ENCODE results near the gene MAGOH.

The MAGOH gene

DNA sequence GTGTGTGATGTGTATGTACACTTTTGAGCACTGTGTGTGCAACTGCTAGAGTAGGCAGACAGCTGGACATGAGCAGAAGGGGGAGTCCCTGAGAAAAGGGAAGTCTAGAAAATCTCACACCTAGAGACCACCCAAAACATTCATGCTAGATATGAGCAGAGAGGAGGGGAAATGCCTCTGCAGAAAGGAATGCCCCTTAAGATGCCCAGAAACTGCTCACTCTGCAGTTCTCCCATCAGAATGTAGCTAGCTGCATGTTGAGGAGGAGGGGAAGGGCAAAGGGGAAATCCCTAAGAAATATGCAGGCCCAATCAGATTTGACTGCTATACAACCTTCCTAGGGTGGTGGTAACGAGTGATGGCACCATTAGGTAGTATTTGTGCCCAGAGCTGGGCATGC lies 31.8 kb upstream of the MAGOH start:
- DNase-seq = no peak

DNA sequence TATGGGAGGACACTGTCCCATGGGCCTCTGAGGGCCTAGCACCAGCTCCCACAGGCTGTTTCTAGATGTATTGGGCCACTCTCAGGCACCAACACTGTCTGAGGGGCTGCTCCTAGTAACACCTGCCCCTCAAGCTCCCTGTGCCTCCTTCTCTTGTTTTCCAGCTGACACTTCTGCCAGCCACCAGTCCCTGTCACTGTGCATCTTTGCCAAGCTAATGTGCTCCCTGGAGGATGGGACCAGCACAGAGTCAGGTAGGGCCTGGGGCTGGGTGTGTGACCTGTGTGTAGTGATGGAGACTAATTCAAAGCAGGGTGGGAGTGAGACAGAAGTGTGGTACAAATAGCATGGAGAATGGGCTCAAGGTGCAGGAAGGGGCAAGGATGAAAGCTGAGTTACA lies 29.4 kb upstream of the MAGOH start:
- no peak for DNase-seq

DNA sequence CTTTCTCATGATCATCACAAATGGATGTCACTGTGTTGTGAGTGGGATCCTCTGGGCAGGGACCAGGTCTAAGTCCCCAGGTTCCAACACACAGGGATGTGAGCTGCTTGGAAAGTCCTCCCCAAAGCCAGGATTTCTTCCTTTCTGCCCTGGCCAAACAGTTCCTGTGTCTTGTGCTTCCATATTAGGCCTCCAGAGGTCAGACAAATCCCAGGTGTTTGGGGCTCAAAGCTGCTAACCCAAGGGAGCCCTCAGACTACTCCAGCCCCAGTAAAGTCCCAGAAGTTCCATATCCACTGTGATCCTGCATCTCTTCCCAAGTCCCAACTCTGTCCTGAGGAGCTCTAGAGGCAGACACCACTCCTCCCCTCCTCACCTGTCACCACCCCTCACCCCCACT lies 27.7 kb upstream of the MAGOH start:
- no peak for DNase-seq

DNA sequence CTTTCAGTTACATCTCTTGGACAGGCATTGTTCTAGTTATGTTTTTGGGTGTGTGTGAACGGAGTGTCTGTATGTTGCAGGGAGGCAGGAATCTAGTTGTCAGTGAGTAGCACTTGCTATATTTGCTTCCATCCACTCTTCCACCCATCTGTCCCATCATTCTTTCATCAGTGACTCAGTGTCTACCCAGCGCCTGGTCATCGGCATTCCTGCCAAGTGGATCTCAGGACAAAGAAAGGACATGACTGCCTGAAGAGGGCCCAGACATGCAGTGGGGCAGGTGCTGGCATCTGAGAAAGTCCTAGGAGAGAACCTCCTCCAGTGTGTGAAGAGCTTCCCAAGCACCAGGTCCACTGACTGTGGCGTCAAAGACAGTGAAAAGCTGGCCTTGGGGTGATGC lies 27.3 kb upstream of the MAGOH start:
- no peak for DNase-seq

DNA sequence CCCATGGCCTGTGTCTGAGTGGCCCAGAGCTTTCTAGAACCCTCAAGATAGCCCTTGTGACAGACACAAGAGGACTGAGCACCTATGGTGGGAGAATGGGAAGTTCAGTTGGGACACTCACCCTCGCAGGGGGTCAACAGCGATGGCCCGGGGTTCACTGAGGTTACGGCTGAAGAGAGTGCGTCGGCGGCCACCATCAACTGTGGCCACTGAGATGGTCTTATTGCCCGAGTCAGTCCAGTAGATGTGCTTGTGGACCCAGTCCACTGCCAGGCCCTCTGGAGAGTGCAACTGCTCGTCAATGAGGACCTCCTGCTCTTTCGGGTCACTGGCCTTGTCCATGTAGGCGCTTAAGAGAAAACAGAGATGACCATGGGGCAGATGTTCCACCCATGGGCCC lies 25.7 kb upstream of the MAGOH start:
- DNase-seq = no peak

DNA sequence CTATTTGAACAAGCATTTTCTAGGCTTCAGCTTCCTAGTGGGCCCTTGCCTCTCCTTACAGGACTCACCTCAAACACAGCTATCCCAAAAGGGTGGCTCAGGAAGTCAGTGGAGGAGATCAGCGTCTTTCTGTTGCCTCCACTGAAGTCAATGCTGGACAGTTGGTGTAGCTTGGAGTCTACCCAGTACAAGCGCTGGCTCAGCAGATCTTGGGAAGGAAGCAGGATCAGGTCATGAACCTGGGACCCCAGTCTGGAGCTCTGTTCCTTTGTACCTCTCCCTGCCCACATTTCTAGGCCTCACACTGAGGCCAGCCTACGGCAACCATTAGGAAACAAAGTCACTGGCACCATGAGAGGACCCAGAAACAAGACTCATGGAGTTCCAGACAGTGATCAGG lies 23.7 kb upstream of the MAGOH start:
- DNase-seq = no peak

DNA sequence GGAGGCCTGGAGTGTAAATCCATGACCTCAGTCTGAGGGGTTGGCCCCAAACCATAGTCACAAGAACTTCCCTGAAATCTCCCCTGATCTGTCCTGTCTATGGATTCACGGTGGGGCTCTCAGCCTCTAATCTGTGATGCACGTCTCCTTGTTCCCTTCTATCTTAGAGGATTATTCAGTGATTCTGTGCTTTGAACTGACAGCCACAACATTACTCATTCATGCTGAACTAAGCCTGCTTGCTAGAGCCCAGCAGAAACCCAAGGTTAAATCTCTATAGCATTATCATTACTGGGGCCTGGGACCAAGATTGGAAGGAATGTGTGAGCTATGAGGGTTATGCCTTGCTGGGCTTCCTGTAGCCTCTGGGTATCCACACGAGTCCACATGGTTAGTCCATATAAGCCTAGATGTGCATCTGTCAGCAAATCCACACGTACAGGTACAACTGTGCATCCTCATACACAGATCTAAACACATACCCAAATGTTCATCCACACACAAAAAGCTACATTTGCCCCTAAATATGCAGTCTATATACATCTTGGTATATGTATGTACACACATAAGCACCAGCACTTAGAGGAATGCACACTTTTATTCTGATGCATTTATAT lies 22.4 kb upstream of the MAGOH start:
- no peak for DNase-seq

DNA sequence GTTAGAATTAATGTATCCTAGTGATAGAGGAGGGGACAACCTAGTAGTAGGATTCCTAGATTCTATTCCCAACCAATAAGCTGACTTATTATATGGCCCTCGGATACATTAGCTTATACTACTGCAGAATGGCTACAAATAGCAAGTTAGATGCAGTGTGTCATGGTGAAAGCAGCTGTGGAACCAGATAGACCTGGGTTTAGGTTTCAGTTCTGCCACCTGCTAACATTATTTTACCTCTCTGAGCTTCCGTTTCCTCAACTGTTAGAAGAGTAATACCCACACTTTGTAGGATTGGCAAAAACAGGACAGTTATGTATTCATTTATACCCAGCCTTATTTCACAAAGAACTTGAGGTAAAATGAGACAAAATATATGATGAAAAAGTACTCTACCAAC lies 21.6 kb upstream of the MAGOH start:
- no peak for DNase-seq

DNA sequence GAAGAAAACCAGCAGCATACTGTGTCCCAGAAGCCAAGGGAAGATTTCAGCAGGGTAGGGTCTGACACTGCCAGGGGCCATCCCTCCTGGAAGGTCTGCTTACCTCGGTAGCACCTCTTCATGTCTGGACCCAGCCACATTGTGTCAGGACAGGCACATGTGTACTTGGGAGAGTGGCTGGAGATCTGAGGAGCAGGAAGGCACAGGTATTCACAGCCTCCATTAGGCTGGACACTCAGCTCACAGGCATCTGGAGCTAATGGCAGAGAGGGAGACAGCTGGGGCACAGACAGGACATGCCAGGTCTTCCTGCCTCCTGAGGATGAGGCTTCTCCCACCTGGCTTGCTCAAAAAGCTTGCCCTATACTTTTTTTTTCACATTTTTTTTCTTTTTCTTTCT lies 19.9 kb upstream of the MAGOH start:
- DNase-seq = no peak

DNA sequence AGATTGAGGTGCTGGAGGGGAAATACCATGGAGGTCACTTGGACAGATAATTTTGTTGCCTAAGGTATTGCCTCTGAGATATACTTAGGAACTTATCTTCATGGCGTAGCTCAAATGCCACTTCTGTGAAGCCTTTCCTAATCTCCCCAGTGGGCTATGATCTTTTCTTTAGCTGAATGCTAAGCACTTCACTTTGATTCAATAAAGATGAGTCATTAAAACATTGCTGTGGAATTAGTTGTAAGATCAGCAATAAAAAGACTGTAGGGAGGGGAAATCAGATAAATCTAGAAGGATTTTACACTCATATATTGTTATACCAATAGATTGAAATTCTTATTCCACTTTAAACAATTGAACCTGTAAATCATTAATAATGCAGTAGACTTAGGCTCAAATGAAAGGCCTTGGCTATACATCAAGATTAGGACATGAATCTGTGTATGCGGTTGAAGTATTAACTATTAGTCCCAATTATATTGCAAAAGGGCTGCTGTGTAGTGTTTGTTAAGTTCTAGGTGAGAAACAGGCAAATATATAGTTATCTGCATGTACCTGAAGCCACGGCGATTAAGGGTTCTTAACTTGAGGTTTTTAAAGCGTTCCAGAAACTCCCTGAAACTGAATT lies 19.2 kb upstream of the MAGOH start:
- no peak for DNase-seq

DNA sequence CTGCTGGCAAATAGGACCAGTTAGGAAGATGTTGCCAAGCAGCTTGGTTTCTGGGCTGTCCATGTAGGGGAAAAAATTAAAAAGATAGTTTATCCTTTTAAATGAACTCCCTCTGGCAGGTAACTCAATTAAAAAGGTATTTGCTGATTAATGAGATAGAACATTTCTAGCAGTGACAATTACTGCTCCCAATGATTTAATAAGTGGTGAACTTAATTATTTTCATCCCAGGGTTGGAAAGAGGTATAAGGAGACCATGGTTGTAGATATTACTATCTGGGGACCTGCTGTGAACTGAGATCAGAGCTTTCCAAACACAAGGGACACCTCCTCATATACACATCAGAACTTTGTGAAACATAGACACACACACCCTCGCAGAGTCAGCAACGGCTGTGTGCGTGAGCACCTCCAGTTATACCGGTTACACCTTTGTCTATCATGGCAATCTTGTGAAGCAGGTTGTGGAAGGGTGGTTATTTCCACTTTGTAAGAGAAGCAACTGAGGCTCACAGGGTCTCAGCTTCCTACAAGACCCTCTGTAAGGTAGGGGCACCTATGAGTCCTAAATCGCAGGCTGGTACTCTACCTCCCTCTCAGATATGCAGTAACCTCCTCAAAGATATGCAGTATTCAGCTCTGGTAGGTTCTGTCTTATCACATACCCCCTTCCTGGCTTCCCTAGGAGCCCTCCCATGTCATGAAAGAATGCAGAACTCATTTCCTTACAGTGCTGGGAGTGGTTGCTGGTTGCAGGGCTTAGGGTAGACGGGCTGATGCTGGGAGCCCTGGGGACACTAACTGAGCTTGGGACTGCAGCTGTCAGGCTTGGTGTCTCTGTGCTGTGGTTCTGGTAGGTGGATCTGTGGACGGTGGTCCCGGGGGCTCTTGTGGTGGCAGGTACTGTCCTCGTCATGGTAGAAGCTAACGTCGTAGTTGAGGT lies 18.5 kb upstream of the MAGOH start:
- DNase-seq = no peak

DNA sequence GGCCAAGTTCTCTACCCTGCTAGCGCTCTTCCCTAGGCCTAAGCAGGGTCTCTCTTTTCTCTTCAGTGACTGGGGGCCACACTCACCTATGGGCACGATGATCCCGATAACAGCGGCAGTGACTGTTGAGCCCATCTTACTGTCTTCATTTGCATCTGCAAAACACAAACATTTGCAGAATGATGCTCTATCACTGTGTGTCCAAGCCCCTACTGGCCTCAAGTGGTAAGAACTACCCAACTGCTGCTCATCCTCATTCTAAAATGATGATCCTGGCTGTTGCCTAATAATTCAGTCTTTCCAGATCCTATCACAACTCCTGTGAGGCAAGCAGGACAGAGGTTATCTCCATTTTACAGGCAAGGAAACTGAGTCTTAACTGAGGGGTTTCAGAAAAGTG lies 16.7 kb upstream of the MAGOH start:
- DNase-seq = no peak

DNA sequence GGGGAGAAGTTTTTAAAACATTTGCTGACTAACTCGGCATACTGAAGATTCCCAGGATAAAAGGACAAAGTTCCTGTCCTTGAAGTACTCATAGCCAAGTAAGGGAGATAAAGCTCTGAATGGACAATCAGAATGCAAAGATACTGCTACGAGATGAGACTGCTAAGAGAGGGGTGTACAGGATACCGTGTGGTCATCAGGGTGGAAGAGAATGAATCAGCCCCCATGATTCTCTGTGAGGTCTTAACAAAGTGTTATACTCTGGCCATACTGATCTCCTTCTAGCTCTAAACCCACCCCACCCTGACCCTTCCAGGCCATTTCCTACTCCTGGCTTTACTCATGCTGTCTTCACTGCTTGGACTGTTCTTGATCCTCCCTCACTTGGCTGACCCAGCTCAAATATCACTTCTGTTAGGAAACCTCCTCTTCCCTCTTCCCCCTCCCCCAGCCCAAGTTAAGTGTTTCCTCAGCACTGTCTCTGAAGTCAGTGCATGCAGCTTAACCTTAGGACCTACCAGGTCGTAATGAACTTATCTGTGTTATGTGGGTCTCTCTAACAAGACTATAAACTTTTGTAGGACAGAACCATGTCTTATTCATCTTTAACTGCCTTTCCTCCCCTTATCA lies 15.8 kb upstream of the MAGOH start:
- DNase-seq = no peak

DNA sequence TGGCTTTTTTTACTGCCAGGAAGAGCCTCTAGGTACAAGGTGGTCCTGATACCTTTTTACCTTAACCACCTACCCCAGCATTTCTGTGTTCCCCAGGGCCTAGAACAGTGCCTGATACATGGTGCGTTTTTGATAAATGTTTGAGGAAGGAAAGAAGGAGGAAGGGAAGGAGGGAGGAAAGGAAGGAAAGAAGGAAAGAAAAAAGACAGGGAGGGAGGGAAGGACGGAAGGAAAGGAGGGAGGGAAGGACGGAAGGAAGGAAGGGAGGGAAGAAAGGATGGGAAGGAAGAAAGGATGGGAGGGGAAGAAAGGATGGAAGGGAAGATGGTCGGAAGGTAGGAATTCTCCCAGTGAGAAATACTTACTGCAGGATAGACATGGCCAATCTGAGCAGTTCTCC lies 12.0 kb upstream of the MAGOH start:
- no peak for DNase-seq

DNA sequence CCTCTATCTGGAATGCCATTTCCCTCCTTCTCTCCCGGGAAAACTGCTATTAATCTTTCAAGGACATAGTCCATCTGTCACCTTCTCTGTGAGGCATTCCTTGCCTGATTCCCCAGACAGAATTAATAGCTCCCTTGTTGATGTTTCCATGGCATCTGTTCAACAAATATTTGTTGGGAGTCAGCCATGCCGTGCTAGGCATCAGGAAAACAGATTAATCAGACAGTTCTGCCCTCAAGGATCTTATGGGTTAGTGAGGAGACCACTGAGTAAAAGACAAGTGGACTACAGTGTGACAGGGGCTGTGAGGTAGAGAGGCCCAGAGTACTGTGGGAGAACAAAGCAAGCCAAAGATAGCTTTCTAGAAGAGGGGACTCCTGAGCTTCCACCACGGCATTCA lies 11.4 kb upstream of the MAGOH start:
- DNase-seq = no peak

DNA sequence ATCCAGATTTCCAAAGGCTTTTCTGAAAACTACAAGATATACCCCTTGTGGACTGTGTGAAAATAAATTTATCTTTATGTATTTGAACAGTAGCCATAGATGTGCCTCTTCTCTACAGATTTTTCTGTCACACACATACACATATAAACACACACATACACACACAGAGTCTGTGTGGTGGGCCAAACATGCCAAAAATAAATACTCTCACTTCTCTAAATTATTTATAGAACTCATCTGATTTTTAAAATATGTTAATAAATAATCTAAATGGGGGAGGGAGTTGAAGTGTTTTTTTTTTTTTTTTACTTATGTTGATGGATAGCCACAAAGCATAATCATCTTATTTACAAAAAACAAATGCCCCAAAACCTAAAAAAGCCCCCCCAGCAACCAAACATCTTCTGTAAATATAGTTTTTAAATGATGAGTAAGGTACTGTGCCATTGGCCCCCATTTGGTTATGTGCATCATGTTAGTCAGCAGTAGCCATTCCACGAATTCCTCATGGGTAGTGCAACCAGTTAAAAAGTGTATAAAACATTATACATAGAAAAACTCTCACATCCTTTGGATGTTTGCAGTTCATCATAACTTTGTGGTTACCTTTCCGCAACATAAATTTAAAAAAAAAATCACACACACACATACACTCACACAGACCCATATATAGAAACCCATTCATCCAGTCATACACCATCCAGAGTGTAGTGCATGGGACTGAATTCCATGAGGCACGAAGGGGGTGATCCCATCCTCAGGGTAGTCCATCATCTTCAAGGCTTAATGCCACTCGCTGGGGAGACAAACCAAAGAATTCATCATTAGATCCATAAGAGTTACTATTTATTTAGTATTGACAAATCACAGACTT lies 8.2 kb upstream of the MAGOH start:
- no peak for DNase-seq

DNA sequence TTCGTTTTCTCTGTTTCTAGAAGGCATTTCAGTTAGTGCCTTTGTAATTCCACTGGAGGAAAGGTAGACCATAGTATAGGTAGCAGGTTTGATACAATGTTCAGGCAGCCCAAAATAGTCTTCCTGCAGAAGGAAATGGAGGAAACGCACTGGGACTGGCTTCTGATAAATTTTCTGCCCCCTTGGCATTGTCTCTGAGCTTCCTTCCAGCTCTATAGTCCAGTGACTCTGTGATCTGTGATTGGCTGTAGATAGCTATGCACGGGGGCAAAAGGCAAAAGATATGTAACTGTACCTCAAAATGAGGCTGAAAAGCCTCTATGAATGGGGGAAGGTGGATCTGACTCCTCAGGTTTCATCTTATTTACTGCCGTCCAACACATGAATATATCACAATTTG lies 5.8 kb upstream of the MAGOH start:
- no peak for DNase-seq

DNA sequence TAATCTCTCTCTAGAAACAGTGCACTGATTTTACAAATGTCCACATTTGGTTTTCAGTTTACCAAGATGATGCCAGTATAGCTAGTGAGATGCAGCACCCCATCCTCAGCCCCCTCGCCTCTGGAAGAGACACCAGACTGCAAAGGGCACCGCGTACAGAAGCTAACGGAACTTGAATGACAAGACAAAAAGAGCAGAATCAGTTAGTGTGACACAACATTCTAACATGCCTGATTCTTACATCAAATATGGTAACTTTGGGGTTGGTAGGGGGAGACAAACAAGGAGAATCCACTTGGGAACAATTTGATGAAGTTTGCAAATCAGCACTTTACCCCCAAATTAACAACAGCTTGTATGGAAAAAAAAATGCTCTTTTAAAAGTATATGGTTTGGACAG lies 4.1 kb upstream of the MAGOH start:
- DNase-seq = no peak

DNA sequence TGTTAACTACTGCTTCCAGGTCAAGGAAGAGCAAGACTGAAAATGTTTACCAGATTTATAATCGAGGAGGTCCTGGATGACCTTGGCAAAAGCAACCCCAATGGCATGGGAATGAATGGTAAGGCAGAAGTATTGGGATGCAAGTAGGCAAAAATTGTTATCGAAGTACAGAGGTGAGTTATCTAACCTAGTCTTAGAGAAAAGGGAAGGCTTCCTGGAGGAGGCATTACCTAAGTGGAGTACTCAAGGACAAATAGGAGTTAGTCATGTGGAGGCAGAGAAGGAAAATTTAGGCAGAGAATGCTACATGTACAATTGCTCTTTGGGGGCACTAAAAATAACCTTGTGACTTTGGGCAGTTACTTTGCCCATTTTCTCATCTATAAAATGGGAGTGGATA lies 3.5 kb upstream of the MAGOH start:
- no peak for DNase-seq

DNA sequence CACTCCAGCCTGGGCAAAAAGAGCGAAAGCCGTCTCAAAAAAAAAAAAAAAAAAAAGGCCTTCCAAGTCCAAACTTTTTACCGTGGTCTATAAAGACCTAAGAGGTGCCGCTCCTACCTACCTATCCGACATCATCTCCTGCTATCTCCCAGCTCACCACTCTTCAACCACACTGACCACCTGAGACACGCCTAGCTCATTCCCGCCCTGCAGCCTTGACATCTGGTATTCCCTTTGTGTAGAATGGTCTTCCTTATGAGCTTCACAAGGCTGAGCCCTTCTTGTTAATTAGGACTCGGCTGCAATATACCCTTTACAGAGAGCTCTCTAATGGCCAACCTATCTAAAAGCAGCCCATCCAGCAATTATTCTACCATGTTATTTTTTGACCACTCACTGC lies 680 bp downstream of the MAGOH start:
- no peak for DNase-seq

DNA sequence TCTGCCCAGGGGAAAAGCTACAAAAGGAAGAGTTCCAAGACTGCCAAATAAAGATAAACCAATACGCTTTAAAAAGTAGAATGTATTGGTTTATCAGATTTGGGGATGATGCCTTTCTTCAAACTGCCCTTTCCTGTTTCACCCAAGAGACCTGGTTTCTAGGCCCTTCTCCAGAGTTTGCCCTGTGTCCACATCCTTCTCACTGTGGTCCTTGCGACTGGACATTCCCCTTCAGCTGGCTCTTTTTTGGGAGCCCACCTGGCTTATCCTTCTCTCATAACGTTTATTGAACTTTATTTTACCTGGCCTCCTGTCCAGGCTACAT lies 17.4 kb downstream of the MAGOH start:
- no peak for DNase-seq

DNA sequence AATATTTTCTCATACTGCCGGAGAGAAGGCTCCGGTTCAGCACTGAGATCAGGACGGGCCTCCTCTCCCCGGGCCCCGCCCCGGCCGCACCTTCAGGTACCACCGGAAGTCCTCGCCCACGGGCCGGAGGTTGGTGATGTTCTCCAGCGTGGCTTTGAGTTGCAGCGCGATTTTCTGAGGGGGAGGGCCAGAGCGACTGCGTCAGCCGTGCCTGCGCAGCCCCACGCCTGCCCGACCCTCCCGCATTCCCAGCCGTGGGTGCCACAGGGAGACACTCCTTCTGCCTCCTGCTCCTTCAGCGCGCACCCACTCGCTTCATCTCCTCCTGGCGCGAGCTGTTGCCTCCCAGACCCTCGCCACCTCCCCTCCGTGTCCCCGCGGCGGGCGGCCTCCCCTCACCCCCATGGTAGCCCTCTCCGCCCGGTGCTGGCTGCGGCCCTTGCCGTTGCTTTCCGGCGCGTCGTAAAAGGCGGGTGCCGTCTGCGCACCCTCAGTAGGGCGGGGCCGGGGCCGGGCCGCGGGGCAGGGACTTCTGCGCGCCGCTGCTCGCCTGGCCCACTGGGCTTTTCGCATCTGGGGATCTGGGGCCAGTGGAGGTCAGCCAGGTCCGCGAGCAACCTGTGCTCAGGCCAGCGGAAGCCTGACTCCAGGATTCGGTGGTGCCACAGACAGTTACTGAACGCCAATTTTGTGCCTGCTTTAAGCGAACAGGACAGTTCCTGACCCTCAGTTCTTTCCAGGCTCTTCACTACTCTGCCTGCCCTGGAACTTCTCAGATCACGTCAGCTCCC lies 18.0 kb downstream of the MAGOH start, which contains the start of gene CZIB:
Gene CZIB, minus strand, starts transcription at position 464 of the 791 bp plus-strand sequence. Its CDS starts 59 bp downstream, at position 405.
- peak; percentile 92 for DNase-seq
